Kidney epithelial cell (primary cell): ENCODE results near the gene OR10A2. TPM values are rescaled to one million over a fixed set of nuclear protein-coding genes. Genes with fewer than 3 reads are reported as not detected.

Experiments
- DNase-seq: peaks from one replicate; pipeline ENCODE4 v3.0.0-alpha.2; 2010; ENCODE audit warnings: low read depth
- H3K27me3 ChIP-seq: 2 replicates; pipeline ENCODE4 v1.6.0; 2011; ENCODE audit warnings: low read length; ENCODE audit not compliant: control insufficient read depth, insufficient read depth
- H3K36me3 ChIP-seq: 2 replicates; pipeline ENCODE4 v1.5.1; 2011; ENCODE audit warnings: low read length; ENCODE audit not compliant: control insufficient read depth, insufficient read depth
- H3K4me3 ChIP-seq: 2 replicates; pipeline ENCODE4 v1.5.1; 2011; ENCODE audit warnings: low read depth, mild to moderate bottlenecking, control low read depth, low read length
- total RNA-seq: library from RNA; depleted of rRNA; stranded (reverse); fragments of >200 nt; gene quantifications from 2 replicates; pipeline ENCODE4 v1.2.3, GENCODE V29; 2015
- TF ChIP-seq, protein P1 (sequence below): IDR thresholded peaks from 2 replicates; pipeline ENCODE4 v1.5.1; 2011; ENCODE audit warnings: mild to moderate bottlenecking, moderate library complexity, low read length, control low read depth, inconsistent platforms; ENCODE audit not compliant: insufficient read depth, poor library complexity, severe bottlenecking

Gene OR10A2
- total RNA-seq, 1 donor from 2014 or later, result not detected

- no peak overlapping the region for H3K4me3 ChIP-seq
- TF ChIP-seq, protein P1, sequence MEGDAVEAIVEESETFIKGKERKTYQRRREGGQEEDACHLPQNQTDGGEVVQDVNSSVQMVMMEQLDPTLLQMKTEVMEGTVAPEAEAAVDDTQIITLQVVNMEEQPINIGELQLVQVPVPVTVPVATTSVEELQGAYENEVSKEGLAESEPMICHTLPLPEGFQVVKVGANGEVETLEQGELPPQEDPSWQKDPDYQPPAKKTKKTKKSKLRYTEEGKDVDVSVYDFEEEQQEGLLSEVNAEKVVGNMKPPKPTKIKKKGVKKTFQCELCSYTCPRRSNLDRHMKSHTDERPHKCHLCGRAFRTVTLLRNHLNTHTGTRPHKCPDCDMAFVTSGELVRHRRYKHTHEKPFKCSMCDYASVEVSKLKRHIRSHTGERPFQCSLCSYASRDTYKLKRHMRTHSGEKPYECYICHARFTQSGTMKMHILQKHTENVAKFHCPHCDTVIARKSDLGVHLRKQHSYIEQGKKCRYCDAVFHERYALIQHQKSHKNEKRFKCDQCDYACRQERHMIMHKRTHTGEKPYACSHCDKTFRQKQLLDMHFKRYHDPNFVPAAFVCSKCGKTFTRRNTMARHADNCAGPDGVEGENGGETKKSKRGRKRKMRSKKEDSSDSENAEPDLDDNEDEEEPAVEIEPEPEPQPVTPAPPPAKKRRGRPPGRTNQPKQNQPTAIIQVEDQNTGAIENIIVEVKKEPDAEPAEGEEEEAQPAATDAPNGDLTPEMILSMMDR, result no peak
- DNase-seq, result no peak
- no peaks in the 10 kb centered on the region for H3K36me3 ChIP-seq
- H3K27me3 ChIP-seq, result no peaks in the 10 kb centered on the region
Measured at GRCh38 chr11:6911378-6911777, 48.5 kb downstream of the OR10A2 start.

- DNase-seq, result no peak
- H3K27me3 ChIP-seq, result no peaks in the 10 kb centered on the region
- no peaks in the 10 kb centered on the region for H3K36me3 ChIP-seq
- H3K4me3 ChIP-seq, result no peak overlapping the region
- TF ChIP-seq, protein P1, result no peak
Measured at GRCh38 chr11:6911948-6912347, 49.1 kb downstream of the OR10A2 start.

GRCh38 chr11:6919698-6920097 is 56.8 kb downstream of the OR10A2 start:
- no peaks in the 10 kb centered on the region for H3K36me3 ChIP-seq
- no peaks in the 10 kb centered on the region for H3K27me3 ChIP-seq
- H3K4me3 ChIP-seq, result no peak overlapping the region
- DNase-seq, result no peak
- TF ChIP-seq, protein P1, result no peak

GRCh38 chr11:6920702-6921101 is 57.8 kb downstream of the OR10A2 start, which contains the start of gene OR2D3:
Gene OR2D3 (plus strand): TSS chr11:6921002. CDS start chr11:6921002, 0 bp downstream.
- no peaks in the 10 kb centered on the region for H3K36me3 ChIP-seq
- no peak for DNase-seq
- no peaks in the 10 kb centered on the region for H3K27me3 ChIP-seq
- TF ChIP-seq, protein P1, result no peak
- no peak within 1 kb of the TSS for H3K4me3 ChIP-seq

Other genes with a start within 250 kb of the OR10A2 start
- gene TPP1, start 243.6 kb upstream of the OR10A2 start, total RNA-seq, result 72.4 and 77.7 TPM in 2 replicates
- 15.5 and 20.7 TPM in 2 replicates for gene DCHS1, start 207.2 kb upstream of the OR10A2 start, total RNA-seq
- 27.0 and 43.6 TPM in 2 replicates for gene MRPL17, start 179.7 kb upstream of the OR10A2 start, total RNA-seq
- 0.04 and 0.27 TPM in 2 replicates for gene OR2AG2, start 91.1 kb upstream of the OR10A2 start, total RNA-seq
- not detected in 2 replicates for gene OR2AG1, start 80.0 kb upstream of the OR10A2 start, total RNA-seq
- gene OR6A2, start 63.4 kb upstream of the OR10A2 start, total RNA-seq, result not detected in 2 replicates
- gene OR10A5, start 17.4 kb upstream of the OR10A2 start, total RNA-seq, result not detected in 2 replicates
- not detected in 2 replicates for gene OR10A4, start 13.6 kb downstream of the OR10A2 start, total RNA-seq
- 0.38 TPM in 1 of 2 replicates, not detected in the other for gene OR2D2, start 29.4 kb downstream of the OR10A2 start, total RNA-seq
- not detected in 2 replicates for gene OR2D3, start 57.9 kb downstream of the OR10A2 start, total RNA-seq
- 1.5 and 2.7 TPM in 2 replicates for gene ZNF215, start 63.4 kb downstream of the OR10A2 start, total RNA-seq
- gene ZNF214, start 157.3 kb downstream of the OR10A2 start, total RNA-seq, result 2.5 and 4.0 TPM in 2 replicates
- not detected in 2 replicates for gene NLRP14, start 157.4 kb downstream of the OR10A2 start, total RNA-seq
- gene RBMXL2, start 225.9 kb downstream of the OR10A2 start, total RNA-seq, result 0.21 and 0.50 TPM in 2 replicates